ENCODE measurements around the gene CFHR4.
"Not testable (repeated sequence)": the region's sequence is repeated elsewhere in the genome, so short reads cannot be mapped to it uniquely, and the experiment has no call there.

DNA sequence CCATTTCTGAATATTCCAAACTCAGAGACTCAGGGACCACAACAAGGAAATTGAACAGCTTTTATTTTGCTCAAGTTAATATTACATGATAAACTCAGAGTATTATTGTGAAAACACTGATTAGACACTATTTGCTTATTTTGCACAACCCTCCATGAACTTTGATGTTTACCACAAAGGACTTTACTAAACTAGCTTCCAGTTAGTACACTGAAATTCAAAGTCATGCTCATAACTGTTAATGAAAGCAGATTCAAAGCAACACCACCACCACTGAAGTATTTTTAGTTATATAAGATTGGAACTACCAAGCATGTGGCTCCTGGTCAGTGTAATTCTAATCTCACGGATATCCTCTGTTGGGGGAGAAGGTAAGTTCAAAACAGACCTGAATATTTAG, 55.7 kb downstream of the CFHR4 start, which contains the start of gene CFHR2:
- TF ChIP-seq, protein P1, sequence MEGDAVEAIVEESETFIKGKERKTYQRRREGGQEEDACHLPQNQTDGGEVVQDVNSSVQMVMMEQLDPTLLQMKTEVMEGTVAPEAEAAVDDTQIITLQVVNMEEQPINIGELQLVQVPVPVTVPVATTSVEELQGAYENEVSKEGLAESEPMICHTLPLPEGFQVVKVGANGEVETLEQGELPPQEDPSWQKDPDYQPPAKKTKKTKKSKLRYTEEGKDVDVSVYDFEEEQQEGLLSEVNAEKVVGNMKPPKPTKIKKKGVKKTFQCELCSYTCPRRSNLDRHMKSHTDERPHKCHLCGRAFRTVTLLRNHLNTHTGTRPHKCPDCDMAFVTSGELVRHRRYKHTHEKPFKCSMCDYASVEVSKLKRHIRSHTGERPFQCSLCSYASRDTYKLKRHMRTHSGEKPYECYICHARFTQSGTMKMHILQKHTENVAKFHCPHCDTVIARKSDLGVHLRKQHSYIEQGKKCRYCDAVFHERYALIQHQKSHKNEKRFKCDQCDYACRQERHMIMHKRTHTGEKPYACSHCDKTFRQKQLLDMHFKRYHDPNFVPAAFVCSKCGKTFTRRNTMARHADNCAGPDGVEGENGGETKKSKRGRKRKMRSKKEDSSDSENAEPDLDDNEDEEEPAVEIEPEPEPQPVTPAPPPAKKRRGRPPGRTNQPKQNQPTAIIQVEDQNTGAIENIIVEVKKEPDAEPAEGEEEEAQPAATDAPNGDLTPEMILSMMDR (IDR thresholded peaks at IDR 0.05; ENCODE audit: extremely low read depth in 1 of 2, insufficient read depth in 1 of 2, low read depth in 1 of 2, low read length in 2 of 2): not testable (repeated sequence)
- not testable (repeated sequence) for TF ChIP-seq POLR2A (IDR thresholded peaks at IDR 0.05; ENCODE audit: low read depth, low read length); FOS (IDR thresholded peaks at IDR 0.05; ENCODE audit: borderline replicate concordance, insufficient read depth, low read length); MYC (IDR thresholded peaks at IDR 0.05; ENCODE audit: low read depth, low read length); GATA2 (IDR thresholded peaks at IDR 0.05; ENCODE audit: insufficient read depth, insufficient read length, low read depth, low read length); POLR2AphosphoS5 (IDR thresholded peaks at IDR 0.05; ENCODE audit: insufficient read depth, low read depth, low read length); JUN (IDR thresholded peaks at IDR 0.05; ENCODE audit: borderline replicate concordance, insufficient read depth, insufficient read length, low read depth); EZH2 (IDR thresholded peaks at IDR 0.05; ENCODE audit: borderline replicate concordance, low read depth, low read length, severe bottlenecking)
- TF ChIP-seq, protein P2, sequence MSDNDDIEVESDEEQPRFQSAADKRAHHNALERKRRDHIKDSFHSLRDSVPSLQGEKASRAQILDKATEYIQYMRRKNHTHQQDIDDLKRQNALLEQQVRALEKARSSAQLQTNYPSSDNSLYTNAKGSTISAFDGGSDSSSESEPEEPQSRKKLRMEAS (IDR thresholded peaks at IDR 0.05; ENCODE audit: insufficient read depth, insufficient read length): not testable (repeated sequence)
